HepG2 (cell line): Measurements from ENCODE around the gene HOXD9. TPM values are rescaled to one million over a fixed set of nuclear protein-coding genes. Genes with fewer than 3 reads are reported as not detected.
A peak's percentile ranks its signal among the peaks of the same experiment; 100 is the strongest.

ENCODE experiments used
- CBX1 ChIP-seq: IDR thresholded peaks from one replicate; pipeline ENCODE4 v1.6.1; 2016; ENCODE audit warnings: antibody characterized with exemption, low read depth
- GLI4 ChIP-seq: sonication (generic); formaldehyde crosslinking; IDR thresholded peaks from 2 replicates; pipeline ENCODE4 v1.5.1; 2020; ENCODE audit warnings: missing genetic modification reagents, mild to moderate bottlenecking, moderate library complexity, borderline replicate concordance
- IKZF4 ChIP-seq: sonication (generic); formaldehyde crosslinking; IDR thresholded peaks from 2 replicates; pipeline ENCODE4 v1.5.1; 2020; ENCODE audit warnings: borderline replicate concordance, mild to moderate bottlenecking, low read depth, missing genetic modification reagents; ENCODE audit errors: not compliant biosample characterization
- MTF1 ChIP-seq: sonication (generic); formaldehyde crosslinking; IDR thresholded peaks from 2 replicates; pipeline ENCODE4 v1.5.0; 2020; ENCODE audit warnings: missing genetic modification reagents
- RAD51 ChIP-seq: fragments of 450-650 bp; IDR thresholded peaks from 2 replicates; pipeline ENCODE4 v1.6.1; 2016; ENCODE audit warnings: borderline replicate concordance
- TEAD3 ChIP-seq: optimal IDR thresholded peaks from 2 replicates; pipeline ENCODE3; 2016; ENCODE audit warnings: borderline replicate concordance
- ZBTB7A ChIP-seq: sonication (generic); formaldehyde crosslinking; IDR thresholded peaks from 2 replicates; pipeline ENCODE4 v1.8.0; 2022; ENCODE audit warnings: mild to moderate bottlenecking, missing genetic modification reagents
- ZNF232 ChIP-seq: sonication (generic); formaldehyde crosslinking; IDR thresholded peaks from 2 replicates; pipeline ENCODE4 v1.4.0; 2020; ENCODE audit warnings: missing genetic modification reagents, borderline replicate concordance
- ZNF564 ChIP-seq: sonication (generic); formaldehyde crosslinking; IDR thresholded peaks from 2 replicates; pipeline ENCODE4 v1.8.1; 2023; ENCODE audit warnings: mild to moderate bottlenecking, missing genetic modification reagents
- ZNF614 ChIP-seq: IDR thresholded peaks from 2 replicates; pipeline ENCODE4 v1.6.1; 2018; ENCODE audit warnings: missing biosample characterization, missing genetic modification reagents, inconsistent platforms, borderline replicate concordance
- polyA plus RNA-seq, 8 experiments: library from polyadenylated mRNA; depleted of rRNA in 3 of 8; stranded (reverse) in 7 of 8; unstranded in 1 of 8; fragments of >200 nt; fragmentation: Illumina TruSeq in 4 of 8; extraction: Trizol in 4 of 8; gene quantifications; 2 replicates each; pipeline versions ENCODE4 v1.2.1 to v1.2.3, GENCODE V29; 2011 to 2016; ENCODE audit warnings: low read depth in 4 of 8, missing spikeins in 1 of 8, mixed read lengths in 1 of 8; ENCODE audit not compliant: insufficient read depth in 1 of 8
- total RNA-seq, 5 experiments: library from RNA; depleted of rRNA; stranded (reverse); fragments of >200 nt; fragmentation: Illumina TruSeq; extraction: Trizol; gene quantifications; 2 replicates each; pipeline ENCODE4 v1.2.3, GENCODE V29; 2016; ENCODE audit warnings: low read depth in 1 of 5
- TF ChIP-seq, protein P1 (sequence below): IDR thresholded peaks from 2 replicates; pipeline ENCODE4 v1.6.1; 2016
- TF ChIP-seq, protein P2 (sequence below): sonication (generic); formaldehyde crosslinking; IDR thresholded peaks from 2 replicates; pipeline ENCODE4 v1.9.0; 2022; ENCODE audit warnings: low read depth, missing genetic modification reagents
- TF ChIP-seq, protein P3 (sequence below): sonication (generic); formaldehyde crosslinking; IDR thresholded peaks from 2 replicates; pipeline ENCODE4 v1.8.0; 2022; ENCODE audit warnings: mild to moderate bottlenecking, missing genetic modification reagents; ENCODE audit not compliant: insufficient replicate concordance
- TF ChIP-seq, protein P4 (sequence below): sonication (generic); formaldehyde crosslinking; IDR thresholded peaks from 2 replicates; pipeline ENCODE4 v1.5.0; 2020; ENCODE audit warnings: mild to moderate bottlenecking, missing genetic modification reagents
- TF ChIP-seq, protein P5 (sequence below): sonication (generic); formaldehyde crosslinking; IDR thresholded peaks from 2 replicates; pipeline ENCODE4 v1.4.0; 2020; ENCODE audit warnings: mild to moderate bottlenecking, missing genetic modification reagents, borderline replicate concordance

Gene HOXD9
- total and polyA plus RNA-seq, 2 of the 13 experiments (the other 11 are each of a cell fraction or from before 2014, with no cell fraction given) = not detected

DNA sequence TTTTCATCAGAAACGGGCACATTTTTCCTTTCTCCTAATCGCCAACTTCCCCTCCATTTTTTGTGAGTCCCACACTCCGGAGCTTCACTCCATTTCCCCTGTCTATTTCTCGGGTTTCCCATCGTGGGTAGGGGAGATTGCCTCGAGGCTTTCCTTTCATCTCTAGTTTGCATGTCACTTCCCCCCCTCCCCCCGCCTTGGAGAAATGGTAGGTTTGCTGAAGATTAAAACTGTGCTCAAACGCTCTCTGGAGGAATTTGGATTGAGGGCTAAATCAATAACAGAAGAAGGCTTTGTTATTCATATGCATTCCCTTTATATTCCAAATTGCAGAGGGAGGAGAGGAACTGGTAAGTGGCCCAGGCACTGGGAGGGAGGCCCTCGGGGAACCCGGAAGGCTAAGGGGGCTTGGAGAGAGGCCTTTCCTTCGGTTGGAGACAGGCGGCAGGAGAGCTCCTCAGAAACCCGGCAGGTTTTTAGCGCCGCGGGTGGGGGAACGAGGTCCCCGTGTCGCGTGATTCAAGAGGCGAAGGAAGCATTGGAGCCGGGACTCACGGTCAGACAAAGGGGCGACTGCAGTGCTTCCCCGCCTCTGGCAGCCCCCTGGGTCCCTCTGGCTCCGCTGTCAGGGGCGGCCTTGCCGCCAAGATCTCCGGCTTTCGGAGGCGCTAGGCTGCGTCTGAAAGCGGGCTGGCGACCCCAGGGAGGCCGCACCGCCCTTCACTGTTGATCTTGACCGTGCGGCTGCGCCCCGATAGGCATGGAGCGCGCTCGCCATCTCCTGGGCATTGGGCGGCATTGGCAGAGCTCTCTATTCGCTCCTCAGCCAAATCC is 25.3 kb upstream of the HOXD9 start (continued):
- TF ChIP-seq ZNF614 (CRISPR knock-in tag) (peak; percentile 67; the same call in 1 of the 2 replicates), MTF1 (no peak), IKZF4 (CRISPR knock-in tag) (no peak), ZNF564 (CRISPR knock-in tag) (no peak), CBX1 (peak; percentile 25), ZBTB7A (CRISPR knock-in tag) (peak; percentile 54; the same call in 1 of the 2 replicates), GLI4 (CRISPR knock-in tag) (peak; percentile 49; the same call in 1 of the 2 replicates), ZNF232 (CRISPR knock-in tag) (peak; percentile 58; the same call in 1 of the 2 replicates), RAD51 (no peak), TEAD3 (CRISPR knock-in tag) (peak; percentile 49)
- TF ChIP-seq, protein P1, sequence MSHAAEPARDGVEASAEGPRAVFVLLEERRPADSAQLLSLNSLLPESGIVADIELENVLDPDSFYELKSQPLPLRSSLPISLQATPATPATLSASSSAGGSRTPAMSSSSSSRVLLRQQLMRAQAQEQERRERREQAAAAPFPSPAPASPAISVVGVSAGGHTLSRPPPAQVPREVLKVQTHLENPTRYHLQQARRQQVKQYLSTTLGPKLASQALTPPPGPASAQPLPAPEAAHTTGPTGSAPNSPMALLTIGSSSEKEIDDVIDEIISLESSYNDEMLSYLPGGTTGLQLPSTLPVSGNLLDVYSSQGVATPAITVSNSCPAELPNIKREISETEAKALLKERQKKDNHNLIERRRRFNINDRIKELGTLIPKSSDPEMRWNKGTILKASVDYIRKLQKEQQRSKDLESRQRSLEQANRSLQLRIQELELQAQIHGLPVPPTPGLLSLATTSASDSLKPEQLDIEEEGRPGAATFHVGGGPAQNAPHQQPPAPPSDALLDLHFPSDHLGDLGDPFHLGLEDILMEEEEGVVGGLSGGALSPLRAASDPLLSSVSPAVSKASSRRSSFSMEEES (CRISPR knock-in tag) = 0 out of 2 replicates have a peak, but pooled peaks have one; percentile 32
- TF ChIP-seq, protein P2, sequence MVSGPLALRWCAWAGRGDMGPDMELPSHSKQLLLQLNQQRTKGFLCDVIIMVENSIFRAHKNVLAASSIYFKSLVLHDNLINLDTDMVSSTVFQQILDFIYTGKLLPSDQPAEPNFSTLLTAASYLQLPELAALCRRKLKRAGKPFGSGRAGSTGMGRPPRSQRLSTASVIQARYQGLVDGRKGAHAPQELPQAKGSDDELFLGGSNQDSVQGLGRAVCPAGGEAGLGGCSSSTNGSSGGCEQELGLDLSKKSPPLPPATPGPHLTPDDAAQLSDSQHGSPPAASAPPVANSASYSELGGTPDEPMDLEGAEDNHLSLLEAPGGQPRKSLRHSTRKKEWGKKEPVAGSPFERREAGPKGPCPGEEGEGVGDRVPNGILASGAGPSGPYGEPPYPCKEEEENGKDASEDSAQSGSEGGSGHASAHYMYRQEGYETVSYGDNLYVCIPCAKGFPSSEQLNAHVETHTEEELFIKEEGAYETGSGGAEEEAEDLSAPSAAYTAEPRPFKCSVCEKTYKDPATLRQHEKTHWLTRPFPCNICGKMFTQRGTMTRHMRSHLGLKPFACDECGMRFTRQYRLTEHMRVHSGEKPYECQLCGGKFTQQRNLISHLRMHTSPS = no peak
- TF ChIP-seq, protein P3, sequence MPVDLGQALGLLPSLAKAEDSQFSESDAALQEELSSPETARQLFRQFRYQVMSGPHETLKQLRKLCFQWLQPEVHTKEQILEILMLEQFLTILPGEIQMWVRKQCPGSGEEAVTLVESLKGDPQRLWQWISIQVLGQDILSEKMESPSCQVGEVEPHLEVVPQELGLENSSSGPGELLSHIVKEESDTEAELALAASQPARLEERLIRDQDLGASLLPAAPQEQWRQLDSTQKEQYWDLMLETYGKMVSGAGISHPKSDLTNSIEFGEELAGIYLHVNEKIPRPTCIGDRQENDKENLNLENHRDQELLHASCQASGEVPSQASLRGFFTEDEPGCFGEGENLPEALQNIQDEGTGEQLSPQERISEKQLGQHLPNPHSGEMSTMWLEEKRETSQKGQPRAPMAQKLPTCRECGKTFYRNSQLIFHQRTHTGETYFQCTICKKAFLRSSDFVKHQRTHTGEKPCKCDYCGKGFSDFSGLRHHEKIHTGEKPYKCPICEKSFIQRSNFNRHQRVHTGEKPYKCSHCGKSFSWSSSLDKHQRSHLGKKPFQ = peak; percentile 26
- TF ChIP-seq, protein P4, sequence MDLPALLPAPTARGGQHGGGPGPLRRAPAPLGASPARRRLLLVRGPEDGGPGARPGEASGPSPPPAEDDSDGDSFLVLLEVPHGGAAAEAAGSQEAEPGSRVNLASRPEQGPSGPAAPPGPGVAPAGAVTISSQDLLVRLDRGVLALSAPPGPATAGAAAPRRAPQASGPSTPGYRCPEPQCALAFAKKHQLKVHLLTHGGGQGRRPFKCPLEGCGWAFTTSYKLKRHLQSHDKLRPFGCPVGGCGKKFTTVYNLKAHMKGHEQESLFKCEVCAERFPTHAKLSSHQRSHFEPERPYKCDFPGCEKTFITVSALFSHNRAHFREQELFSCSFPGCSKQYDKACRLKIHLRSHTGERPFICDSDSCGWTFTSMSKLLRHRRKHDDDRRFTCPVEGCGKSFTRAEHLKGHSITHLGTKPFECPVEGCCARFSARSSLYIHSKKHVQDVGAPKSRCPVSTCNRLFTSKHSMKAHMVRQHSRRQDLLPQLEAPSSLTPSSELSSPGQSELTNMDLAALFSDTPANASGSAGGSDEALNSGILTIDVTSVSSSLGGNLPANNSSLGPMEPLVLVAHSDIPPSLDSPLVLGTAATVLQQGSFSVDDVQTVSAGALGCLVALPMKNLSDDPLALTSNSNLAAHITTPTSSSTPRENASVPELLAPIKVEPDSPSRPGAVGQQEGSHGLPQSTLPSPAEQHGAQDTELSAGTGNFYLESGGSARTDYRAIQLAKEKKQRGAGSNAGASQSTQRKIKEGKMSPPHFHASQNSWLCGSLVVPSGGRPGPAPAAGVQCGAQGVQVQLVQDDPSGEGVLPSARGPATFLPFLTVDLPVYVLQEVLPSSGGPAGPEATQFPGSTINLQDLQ = peak; percentile 66; the same call in 1 of the 2 replicates
- TF ChIP-seq, protein P5, sequence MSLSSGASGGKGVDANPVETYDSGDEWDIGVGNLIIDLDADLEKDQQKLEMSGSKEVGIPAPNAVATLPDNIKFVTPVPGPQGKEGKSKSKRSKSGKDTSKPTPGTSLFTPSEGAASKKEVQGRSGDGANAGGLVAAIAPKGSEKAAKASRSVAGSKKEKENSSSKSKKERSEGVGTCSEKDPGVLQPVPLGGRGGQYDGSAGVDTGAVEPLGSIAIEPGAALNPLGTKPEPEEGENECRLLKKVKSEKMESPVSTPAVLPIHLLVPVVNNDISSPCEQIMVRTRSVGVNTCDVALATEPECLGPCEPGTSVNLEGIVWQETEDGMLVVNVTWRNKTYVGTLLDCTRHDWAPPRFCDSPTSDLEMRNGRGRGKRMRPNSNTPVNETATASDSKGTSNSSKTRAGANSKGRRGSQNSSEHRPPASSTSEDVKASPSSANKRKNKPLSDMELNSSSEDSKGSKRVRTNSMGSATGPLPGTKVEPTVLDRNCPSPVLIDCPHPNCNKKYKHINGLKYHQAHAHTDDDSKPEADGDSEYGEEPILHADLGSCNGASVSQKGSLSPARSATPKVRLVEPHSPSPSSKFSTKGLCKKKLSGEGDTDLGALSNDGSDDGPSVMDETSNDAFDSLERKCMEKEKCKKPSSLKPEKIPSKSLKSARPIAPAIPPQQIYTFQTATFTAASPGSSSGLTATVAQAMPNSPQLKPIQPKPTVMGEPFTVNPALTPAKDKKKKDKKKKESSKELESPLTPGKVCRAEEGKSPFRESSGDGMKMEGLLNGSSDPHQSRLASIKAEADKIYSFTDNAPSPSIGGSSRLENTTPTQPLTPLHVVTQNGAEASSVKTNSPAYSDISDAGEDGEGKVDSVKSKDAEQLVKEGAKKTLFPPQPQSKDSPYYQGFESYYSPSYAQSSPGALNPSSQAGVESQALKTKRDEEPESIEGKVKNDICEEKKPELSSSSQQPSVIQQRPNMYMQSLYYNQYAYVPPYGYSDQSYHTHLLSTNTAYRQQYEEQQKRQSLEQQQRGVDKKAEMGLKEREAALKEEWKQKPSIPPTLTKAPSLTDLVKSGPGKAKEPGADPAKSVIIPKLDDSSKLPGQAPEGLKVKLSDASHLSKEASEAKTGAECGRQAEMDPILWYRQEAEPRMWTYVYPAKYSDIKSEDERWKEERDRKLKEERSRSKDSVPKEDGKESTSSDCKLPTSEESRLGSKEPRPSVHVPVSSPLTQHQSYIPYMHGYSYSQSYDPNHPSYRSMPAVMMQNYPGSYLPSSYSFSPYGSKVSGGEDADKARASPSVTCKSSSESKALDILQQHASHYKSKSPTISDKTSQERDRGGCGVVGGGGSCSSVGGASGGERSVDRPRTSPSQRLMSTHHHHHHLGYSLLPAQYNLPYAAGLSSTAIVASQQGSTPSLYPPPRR (CRISPR knock-in tag) = no peak
